Measurements from ENCODE around the gene FBXL7. TPM values are rescaled to one million over a fixed set of nuclear protein-coding genes. Genes with fewer than 3 reads are reported as not detected.

The FBXL7 gene
- total and polyA plus RNA-seq, 4 donors = 0.24 to 1.4 (median 1.2) TPM

GRCh38 chr5:15627109-15627508, 127.1 kb downstream of the FBXL7 start (continued):
- no peak for TF ChIP-seq CTCF (IDR thresholded peaks at IDR 0.05; ENCODE audit: low read depth, low read length, missing input control)
- no peak for TF ChIP-seq SP1 (IDR thresholded peaks at IDR 0.05)
- TF ChIP-seq HNF4A (conservative IDR thresholded peaks at IDR 0.05) = no peak
- TF ChIP-seq FOXA2 (IDR thresholded peaks at IDR 0.05) = no peak
- no peak for TF ChIP-seq RAD21 (IDR thresholded peaks at IDR 0.05)
- no peak for TF ChIP-seq MAX (IDR thresholded peaks at IDR 0.05)
- TF ChIP-seq JUND (IDR thresholded peaks at IDR 0.05) = no peak

GRCh38 chr5:15627647-15628046, 127.7 kb downstream of the FBXL7 start:
- Histone ChIP-seq H3K9me3 (ENCODE audit: control insufficient read depth in 4 of 4, low read length in 3 of 4) (no peaks in the 10 kb centered on the region), H3K27me3 (ENCODE audit: control insufficient read depth in 4 of 4, insufficient read depth in 4 of 4, low read length in 3 of 4) (peaks cover 0 to 2% (median 0%) of the 10 kb centered on the region in 4 donors), H3K9ac (ENCODE audit: low read depth in 1 of 2, low read length in 2 of 2) (no peak overlapping the region), H3K4me1 (ENCODE audit: control insufficient read depth in 4 of 4, insufficient read depth in 4 of 4, low read length in 3 of 4) (no peaks in the 10 kb centered on the region), H3K27ac (ENCODE audit: low read depth in 1 of 2, low read length in 2 of 2) (no peak overlapping the region), H3K4me3 (ENCODE audit: low read depth in 1 of 3, low read length in 3 of 3) (no peak overlapping the region), H3K36me3 (ENCODE audit: control insufficient read depth in 4 of 4, insufficient read depth in 3 of 4, low read depth in 1 of 4, low read length in 3 of 4) (no peaks in the 10 kb centered on the region)
- TF ChIP-seq YY1 (IDR thresholded peaks at IDR 0.05) (no peak), ATF3 (IDR thresholded peaks at IDR 0.05) (no peak), RAD21 (IDR thresholded peaks at IDR 0.05) (no peak), JUND (IDR thresholded peaks at IDR 0.05) (no peak), TAF1 (conservative IDR thresholded peaks at IDR 0.05) (no peak), FOXA1 (IDR thresholded peaks at IDR 0.05) (no peak), CTCF (IDR thresholded peaks at IDR 0.05; ENCODE audit: low read depth, low read length, missing input control) (no peak), HNF4A (conservative IDR thresholded peaks at IDR 0.05) (no peak), REST (IDR thresholded peaks at IDR 0.05) (no peak), SP1 (IDR thresholded peaks at IDR 0.05) (no peak), RXRA (IDR thresholded peaks at IDR 0.05) (no peak), EGR1 (IDR thresholded peaks at IDR 0.05; ENCODE audit: low read depth in 2 of 2) (no peak), FOXA2 (IDR thresholded peaks at IDR 0.05) (no peak), HNF4G (IDR thresholded peaks at IDR 0.05) (no peak), ZBTB33 (IDR thresholded peaks at IDR 0.05) (no peak), MAX (IDR thresholded peaks at IDR 0.05) (no peak), NR2F2 (IDR thresholded peaks at IDR 0.05) (no peak), GABPA (IDR thresholded peaks at IDR 0.05 in 1 of 2, conservative IDR thresholded peaks at IDR 0.05 in 1 of 2) (no peak)
- DNase-seq (ENCODE audit: low spot score) = no peak
- WGBS = 67% methylated on average over 2 of the region's 2 CpGs

All from liver (tissue), 9 donors.